Mononuclear cell (primary cell): ENCODE data around the gene SAA2. TPM values are rescaled to one million over a fixed set of nuclear protein-coding genes. Genes with fewer than 3 reads are reported as not detected.
"Not testable (repeated sequence)": the region's sequence is repeated elsewhere in the genome, so short reads cannot be mapped to it uniquely, and the experiment has no call there.

Experiments used
- H3K27me3 ChIP-seq: 2 replicates; pipeline ENCODE4 v1.6.0; 2011; ENCODE audit warnings: low read length, control low read depth; ENCODE audit not compliant: insufficient read depth
- H3K4me1 ChIP-seq: 2 replicates; pipeline ENCODE4 v1.5.1; 2011; ENCODE audit warnings: mild to moderate bottlenecking, low read length, control low read depth; ENCODE audit not compliant: insufficient read depth
- H3K4me3 ChIP-seq: 2 replicates; pipeline ENCODE4 v1.5.1; 2011; ENCODE audit warnings: mild to moderate bottlenecking, low read length, moderate library complexity
- H3K9me3 ChIP-seq: 2 replicates; pipeline ENCODE4 v1.5.1; 2011; ENCODE audit warnings: low read depth, mild to moderate bottlenecking, control low read depth, low read length
- total RNA-seq: library from RNA; depleted of rRNA; stranded (reverse); fragments of >200 nt; gene quantifications from one replicate; pipeline ENCODE4 v1.2.3, GENCODE V29; 2012

Gene SAA2
- total RNA-seq, 1 donor, result 0.63 TPM

GRCh38 chr11:18233912-18234311, 14.6 kb downstream of the SAA2 start:
- H3K9me3 ChIP-seq, result no peaks in the 10 kb centered on the region
- peaks cover 6% of the 10 kb centered on the region for H3K4me1 ChIP-seq
- no peak overlapping the region for H3K4me3 ChIP-seq
- peaks cover 16% of the 10 kb centered on the region for H3K27me3 ChIP-seq

- H3K9me3 ChIP-seq, result no peaks in the 10 kb centered on the region
- no peak overlapping the region for H3K4me3 ChIP-seq
- H3K4me1 ChIP-seq, result peaks cover 7% of the 10 kb centered on the region
Measured at GRCh38 chr11:18230859-18231258, 17.6 kb downstream of the SAA2 start.

GRCh38 chr11:18229501-18229900, 19.0 kb downstream of the SAA2 start:
- Histone ChIP-seq H3K4me3 (no peak overlapping the region), H3K27me3 (no peaks in the 10 kb centered on the region), H3K4me1 (peaks cover 7% of the 10 kb centered on the region), H3K9me3 (no peaks in the 10 kb centered on the region)

More at GRCh38 chr11:18230859-18231258, 17.6 kb downstream of the SAA2 start:
- H3K27me3 ChIP-seq, result peaks cover 4% of the 10 kb centered on the region

DNA sequence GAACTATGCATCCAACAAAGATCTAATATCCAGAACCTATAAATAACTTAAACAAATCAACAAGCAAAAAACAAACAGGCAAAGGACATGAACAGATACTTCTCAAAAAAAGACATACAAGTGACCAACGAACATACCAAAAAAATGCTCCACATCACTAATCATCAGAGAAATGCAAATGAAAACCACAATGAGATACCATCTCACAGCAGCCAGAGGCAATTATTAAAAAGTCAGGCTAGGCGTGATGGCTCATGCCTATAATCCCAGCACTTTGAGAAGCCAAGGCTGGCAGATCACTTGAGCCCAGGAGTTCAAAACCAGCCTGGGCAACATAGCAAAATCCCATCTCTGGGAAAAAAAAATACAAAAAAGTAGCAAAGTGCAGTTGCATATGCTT, 22.6 kb downstream of the SAA2 start:
- Histone ChIP-seq H3K4me3 (no peak overlapping the region), H3K4me1 (peaks cover 7% of the 10 kb centered on the region), H3K27me3 (no peaks in the 10 kb centered on the region), H3K9me3 (no peaks in the 10 kb centered on the region)

- H3K4me1 ChIP-seq, result no peaks in the 10 kb centered on the region
- no peaks in the 10 kb centered on the region for H3K27me3 ChIP-seq
- H3K4me3 ChIP-seq, result no peak overlapping the region
- H3K9me3 ChIP-seq, result no peaks in the 10 kb centered on the region
Measured at GRCh38 chr11:18223591-18224387, 24.7 kb downstream of the SAA2 start.

DNA sequence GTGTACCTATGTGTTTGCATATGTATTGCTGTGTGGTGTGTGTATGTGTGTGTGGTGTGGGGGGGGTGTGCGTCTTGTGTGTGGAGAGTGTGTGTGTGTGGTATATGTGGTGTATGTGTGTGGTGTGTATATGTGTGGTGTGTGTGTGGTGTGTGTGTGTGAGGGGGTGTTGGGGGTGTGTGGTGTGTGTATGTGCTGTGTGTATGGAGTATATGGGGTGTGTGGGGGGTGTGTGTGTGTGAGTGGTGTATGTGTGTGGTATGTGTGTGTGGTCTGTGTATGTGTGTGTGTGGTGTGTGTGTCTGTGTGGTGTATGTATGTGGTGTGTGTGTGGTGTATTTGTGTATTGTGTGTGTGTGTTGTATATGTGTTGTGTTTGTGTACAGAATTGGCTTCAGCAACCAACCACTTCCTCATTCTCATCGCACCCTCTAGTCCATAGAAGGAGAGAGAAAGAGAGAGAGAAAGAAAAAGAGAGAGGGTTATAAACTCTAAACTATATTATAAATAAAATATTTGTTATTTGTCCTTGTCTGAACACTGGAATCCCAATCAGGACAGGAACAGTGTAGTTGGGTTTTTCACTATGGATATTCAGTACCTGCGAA, 25.6 kb downstream of the SAA2 start:
- Histone ChIP-seq H3K4me1 (no peaks in the 10 kb centered on the region), H3K4me3 (no peak overlapping the region), H3K9me3 (no peaks in the 10 kb centered on the region), H3K27me3 (peaks cover 4% of the 10 kb centered on the region)

DNA sequence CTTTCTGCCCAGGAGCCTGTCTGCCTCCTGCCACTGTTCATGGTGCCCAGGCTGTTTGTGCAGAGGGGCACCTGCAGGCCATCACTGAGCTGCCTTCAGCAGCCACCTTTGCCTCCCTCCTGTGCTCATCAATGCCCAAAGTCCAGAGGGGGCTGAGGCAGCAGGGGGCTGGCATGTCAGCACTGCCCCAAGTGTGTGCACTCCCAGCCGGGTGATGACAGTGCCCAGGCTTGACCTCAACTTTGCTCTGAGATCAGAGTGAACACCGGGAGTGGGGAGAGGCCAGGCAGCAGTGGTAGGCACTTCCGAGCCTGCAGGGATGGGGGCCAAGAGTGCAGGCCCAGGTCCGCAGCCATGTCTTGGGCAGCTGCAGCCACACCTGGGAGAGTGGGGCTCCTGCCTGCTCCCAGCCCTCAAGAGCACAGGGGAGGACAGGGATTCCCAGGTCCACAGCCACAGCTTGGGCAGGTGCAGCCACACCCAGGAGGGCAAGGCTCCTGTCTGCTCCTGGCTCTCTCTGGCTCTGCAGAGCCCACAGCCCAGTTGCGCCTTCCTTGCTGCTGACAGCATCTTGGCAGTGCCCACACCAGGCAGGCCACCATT, 27.1 kb downstream of the SAA2 start:
- no peaks in the 10 kb centered on the region for H3K4me1 ChIP-seq
- H3K27me3 ChIP-seq, result peaks cover 8% of the 10 kb centered on the region
- H3K9me3 ChIP-seq, result no peaks in the 10 kb centered on the region
- H3K4me3 ChIP-seq, result no peak overlapping the region

GRCh38 chr11:18209058-18209457, 39.4 kb downstream of the SAA2 start:
- Histone ChIP-seq H3K27me3 (peaks cover 29% of the 10 kb centered on the region), H3K9me3 (no peaks in the 10 kb centered on the region), H3K4me3 (no peak overlapping the region), H3K4me1 (no peaks in the 10 kb centered on the region)

DNA sequence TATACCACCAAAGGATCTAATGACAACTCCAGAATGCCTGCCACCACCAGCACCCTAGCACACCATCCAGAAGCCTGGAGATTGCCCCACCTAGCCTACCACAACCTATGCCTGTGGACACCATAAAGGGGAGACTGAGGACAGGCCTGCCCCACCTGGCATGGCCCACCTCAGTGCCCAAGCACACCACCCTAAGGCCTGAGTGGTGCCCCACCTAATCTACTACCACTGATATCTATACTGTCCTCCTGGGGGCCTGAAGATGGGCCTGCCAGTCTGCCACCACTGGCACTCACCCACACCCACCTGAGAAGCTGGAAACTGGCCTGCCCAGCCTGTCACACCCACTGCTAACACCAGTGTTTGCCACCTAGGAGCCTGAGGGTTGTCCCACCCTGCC, 43.7 kb downstream of the SAA2 start:
- Histone ChIP-seq H3K4me1 (no peaks in the 10 kb centered on the region), H3K9me3 (no peaks in the 10 kb centered on the region), H3K27me3 (peaks cover 32% of the 10 kb centered on the region), H3K4me3 (no peak overlapping the region)

- no peaks in the 10 kb centered on the region for H3K4me1 ChIP-seq
- no peaks in the 10 kb centered on the region for H3K9me3 ChIP-seq
- no peak overlapping the region for H3K4me3 ChIP-seq
- peaks cover 27% of the 10 kb centered on the region for H3K27me3 ChIP-seq
Measured at GRCh38 chr11:18204220-18204619, 44.2 kb downstream of the SAA2 start.

- Histone ChIP-seq H3K9me3 (no peaks in the 10 kb centered on the region), H3K4me3 (no peak overlapping the region), H3K4me1 (no peaks in the 10 kb centered on the region), H3K27me3 (peaks cover 22% of the 10 kb centered on the region)
Measured at GRCh38 chr11:18203723-18204122, 44.7 kb downstream of the SAA2 start.

GRCh38 chr11:18197738-18198137, 50.7 kb downstream of the SAA2 start:
- H3K4me1 ChIP-seq, H3K4me3 ChIP-seq, H3K27me3 ChIP-seq, H3K9me3 ChIP-seq: not testable (repeated sequence)

GRCh38 chr11:18196532-18196931, 51.9 kb downstream of the SAA2 start:
- Histone ChIP-seq H3K9me3 (no peaks in the 10 kb centered on the region), H3K27me3 (peaks cover 3% of the 10 kb centered on the region), H3K4me3 (no peak overlapping the region), H3K4me1 (no peaks in the 10 kb centered on the region)
